ENCODE results near the gene MRTFA.
"Not testable (repeated sequence)": the region's sequence is repeated elsewhere in the genome, so short reads cannot be mapped to it uniquely, and the experiment has no call there.

GRCh38 chr22:40676166-40676565 lies 39.6 kb upstream of the MRTFA start:
- not testable (repeated sequence) for TF ChIP-seq CTCF, POLR2A (IDR thresholded peaks at IDR 0.05)

All from thyroid gland (tissue), 4 donors.